ENCODE measurements around the gene ERCC4.

DNA sequence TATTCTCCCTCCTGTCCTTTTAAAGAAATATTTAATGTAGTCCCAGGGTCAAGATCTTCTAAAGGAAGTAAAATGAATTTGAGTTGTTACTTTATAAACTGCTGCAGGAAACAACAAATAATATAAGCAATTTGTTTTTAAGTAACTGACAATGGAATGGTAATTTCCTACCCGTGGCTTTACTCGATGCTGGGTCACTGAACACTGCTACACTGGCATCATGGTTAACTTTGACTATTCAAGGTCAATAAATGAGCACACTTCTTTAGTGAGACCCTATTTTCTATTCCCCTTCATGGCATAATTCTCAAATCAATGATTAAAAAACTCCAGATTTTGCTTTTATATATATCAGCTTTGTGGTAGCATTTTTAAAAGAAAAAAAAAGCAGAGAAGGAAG lies 22.1 kb upstream of the ERCC4 start:
- no peak for TF ChIP-seq POLR2A (IDR thresholded peaks at IDR 0.05)
- TF ChIP-seq, protein P1, sequence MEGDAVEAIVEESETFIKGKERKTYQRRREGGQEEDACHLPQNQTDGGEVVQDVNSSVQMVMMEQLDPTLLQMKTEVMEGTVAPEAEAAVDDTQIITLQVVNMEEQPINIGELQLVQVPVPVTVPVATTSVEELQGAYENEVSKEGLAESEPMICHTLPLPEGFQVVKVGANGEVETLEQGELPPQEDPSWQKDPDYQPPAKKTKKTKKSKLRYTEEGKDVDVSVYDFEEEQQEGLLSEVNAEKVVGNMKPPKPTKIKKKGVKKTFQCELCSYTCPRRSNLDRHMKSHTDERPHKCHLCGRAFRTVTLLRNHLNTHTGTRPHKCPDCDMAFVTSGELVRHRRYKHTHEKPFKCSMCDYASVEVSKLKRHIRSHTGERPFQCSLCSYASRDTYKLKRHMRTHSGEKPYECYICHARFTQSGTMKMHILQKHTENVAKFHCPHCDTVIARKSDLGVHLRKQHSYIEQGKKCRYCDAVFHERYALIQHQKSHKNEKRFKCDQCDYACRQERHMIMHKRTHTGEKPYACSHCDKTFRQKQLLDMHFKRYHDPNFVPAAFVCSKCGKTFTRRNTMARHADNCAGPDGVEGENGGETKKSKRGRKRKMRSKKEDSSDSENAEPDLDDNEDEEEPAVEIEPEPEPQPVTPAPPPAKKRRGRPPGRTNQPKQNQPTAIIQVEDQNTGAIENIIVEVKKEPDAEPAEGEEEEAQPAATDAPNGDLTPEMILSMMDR (IDR thresholded peaks at IDR 0.05) = no peak
